Rectal smooth muscle tissue (tissue), 1 donor: ENCODE results near the gene LHX4.

Experiments
- H3K27ac ChIP-seq: one replicate; pipeline ENCODE4 v1.7.0; 2013; ENCODE audit warnings: low read depth, low read length, inconsistent platforms
- H3K27me3 ChIP-seq: one replicate; pipeline ENCODE4 v1.7.0; 2013; ENCODE audit warnings: low read length; ENCODE audit not compliant: control insufficient read depth, insufficient read depth
- H3K36me3 ChIP-seq: one replicate; pipeline ENCODE4 v1.7.0; 2013; ENCODE audit warnings: low read length; ENCODE audit not compliant: control insufficient read depth, insufficient read depth
- H3K4me1 ChIP-seq: one replicate; pipeline ENCODE4 v1.7.0; 2013; ENCODE audit warnings: low read length; ENCODE audit not compliant: control insufficient read depth, insufficient read depth
- H3K4me3 ChIP-seq: one replicate; pipeline ENCODE4 v1.7.0; 2013; ENCODE audit warnings: low read length
- H3K9ac ChIP-seq: one replicate; pipeline ENCODE4 v1.7.0; 2013; ENCODE audit warnings: low read length

The LHX4 gene

DNA sequence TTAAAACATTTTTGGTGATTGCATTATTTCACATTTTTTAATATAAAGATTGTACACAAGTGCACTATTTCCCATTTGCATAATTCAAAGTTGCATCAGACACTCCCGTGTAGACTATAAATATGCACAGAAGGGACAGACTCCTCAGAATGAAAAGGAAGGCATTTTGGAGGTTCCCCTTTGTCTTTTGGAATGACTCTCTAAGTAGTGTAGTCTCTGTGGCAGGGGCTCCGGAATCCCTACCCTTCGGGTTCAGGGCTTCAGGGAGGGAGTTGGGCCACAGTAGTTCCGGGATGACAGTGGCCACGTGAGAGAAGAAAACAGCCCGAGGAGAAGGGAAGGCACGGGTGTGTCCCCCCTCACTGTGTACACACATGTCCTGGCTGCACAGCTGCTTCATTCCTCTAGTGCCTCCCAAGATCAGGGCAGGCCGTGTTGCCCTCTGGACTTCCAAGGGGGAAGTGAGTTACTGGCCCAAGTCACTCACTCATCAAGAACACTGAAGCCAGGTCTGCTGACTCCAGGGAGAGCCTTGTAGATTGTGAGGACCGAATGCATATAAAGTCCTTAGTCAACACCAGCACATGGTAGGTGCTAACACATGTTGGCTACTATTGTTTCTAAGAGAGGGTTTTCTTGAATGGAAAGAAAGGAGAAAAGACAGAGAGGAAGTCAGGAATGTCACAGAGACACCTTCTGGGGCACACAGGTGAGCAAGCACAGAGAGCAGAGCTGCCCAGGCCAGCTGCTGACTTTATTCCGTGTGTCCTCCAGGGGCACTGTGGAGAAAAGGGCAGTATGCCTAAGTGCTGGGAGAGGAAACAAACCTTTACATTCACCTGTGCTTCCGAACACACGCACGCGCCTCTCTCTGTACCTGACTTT lies 39.8 kb downstream of the LHX4 start:
- H3K27me3 ChIP-seq, result no peaks in the 10 kb centered on the region
- H3K4me3 ChIP-seq, result no peak overlapping the region
- no peaks in the 10 kb centered on the region for H3K36me3 ChIP-seq
- no peak overlapping the region for H3K27ac ChIP-seq
- no peaks in the 10 kb centered on the region for H3K4me1 ChIP-seq
- no peak overlapping the region for H3K9ac ChIP-seq

DNA sequence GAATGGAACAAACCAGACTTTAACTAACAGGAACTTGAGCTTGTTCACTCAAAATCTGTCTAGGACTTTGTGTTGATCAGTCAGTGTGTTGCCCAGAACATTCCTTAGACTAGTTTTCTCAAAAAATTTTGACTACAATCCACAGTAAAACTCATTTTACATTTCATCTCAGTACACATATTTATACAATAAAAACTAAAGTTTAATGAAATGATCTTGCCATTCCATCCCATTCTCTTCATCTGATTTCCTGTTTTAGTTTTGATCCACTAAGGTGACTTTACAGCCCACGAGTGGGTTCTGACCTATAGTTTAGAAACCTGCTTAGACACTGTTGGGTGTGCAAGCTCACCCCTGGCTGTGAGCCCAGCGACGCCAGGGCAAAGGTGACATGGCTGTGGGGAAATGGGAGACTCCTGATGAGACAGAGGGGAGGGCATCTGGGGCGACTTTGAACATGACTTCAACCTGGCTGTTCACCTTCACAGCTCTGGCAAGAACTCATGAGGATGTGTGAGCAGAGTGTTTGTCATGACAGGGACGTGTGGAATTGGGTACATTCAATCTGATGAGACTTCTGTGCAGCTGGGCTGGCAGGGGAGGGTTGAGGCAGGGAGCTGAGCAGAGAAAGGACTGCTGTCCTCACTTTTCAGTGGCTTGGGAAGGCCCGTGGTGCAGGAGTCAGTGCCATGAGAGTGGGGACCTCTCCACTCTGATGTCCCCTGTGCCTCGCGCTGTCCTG lies 40.6 kb downstream of the LHX4 start:
- no peak overlapping the region for H3K27ac ChIP-seq
- no peaks in the 10 kb centered on the region for H3K4me1 ChIP-seq
- no peak overlapping the region for H3K9ac ChIP-seq
- H3K27me3 ChIP-seq, result no peaks in the 10 kb centered on the region
- H3K4me3 ChIP-seq, result peak overlapping the region; percentile 5
- H3K36me3 ChIP-seq, result no peaks in the 10 kb centered on the region

DNA sequence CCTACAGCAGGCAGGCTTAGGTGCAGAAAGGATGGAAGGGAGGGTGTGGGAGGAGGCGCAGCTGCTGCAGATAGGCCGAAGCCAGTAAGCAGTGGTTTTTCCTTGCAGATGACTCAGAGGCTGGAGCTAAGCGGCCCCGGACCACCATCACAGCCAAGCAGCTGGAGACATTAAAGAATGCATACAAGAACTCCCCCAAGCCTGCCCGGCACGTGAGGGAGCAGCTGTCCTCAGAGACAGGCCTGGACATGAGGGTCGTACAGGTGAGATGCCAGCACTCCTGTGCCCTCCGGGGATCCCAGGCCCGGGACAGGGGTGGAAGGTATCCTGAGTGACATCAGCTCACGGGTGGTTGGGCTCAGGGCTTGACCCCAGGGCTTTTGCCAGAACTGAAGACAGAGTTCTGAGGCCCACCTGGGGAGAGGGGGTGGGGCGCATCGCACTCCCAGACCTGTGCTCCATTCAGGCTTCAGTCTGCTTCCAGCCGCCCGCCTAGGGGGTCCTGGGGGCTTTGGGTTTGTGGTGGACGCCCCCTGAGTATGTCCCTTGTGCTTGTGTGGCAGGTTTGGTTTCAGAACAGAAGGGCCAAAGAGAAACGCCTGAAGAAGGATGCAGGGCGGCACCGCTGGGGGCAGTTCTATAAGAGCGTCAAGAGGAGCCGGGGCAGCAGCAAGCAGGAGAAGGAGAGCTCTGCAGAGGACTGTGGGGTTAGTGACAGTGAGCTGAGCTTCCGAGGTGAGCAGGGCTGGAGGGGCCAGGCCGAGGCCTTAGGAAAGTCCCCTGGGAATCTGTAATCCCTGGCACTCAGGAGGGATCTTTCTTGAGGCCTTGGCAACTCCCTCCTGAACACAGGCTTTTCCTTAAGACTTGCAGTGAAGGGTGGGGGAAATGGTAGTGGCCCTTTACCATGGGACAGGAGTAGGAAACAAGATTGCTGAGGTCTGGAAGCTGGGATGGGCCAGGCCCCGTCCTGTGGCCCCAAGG lies 41.5 kb downstream of the LHX4 start:
- Histone ChIP-seq H3K9ac (no peak overlapping the region), H3K27ac (no peak overlapping the region), H3K4me3 (peak overlapping the region; percentile 5)

DNA sequence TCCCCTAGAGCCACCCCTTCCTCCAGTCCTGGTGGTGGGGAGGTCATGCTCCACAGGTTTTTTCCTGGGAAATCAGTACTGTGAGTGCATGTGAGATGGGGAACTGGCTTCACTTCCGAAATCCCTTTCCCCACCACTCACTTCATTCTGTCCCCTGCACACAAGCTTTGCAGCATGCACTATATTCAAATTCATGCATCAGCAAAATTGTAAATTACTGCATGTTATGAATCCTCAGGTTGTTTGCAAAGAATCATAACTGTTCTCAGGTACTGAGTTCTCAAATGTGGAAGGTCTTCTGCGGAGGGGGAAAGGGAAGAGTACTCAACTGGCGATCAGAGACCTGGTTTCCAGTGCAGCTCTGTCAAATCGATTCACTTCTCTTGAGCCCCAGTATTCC lies 42.3 kb downstream of the LHX4 start:
- Histone ChIP-seq H3K9ac (no peak overlapping the region), H3K4me1 (no peaks in the 10 kb centered on the region), H3K4me3 (no peak overlapping the region), H3K27ac (no peak overlapping the region), H3K36me3 (no peaks in the 10 kb centered on the region), H3K27me3 (no peaks in the 10 kb centered on the region)

More for the DNA sequence above, 41.5 kb downstream of the LHX4 start:
- no peaks in the 10 kb centered on the region for H3K36me3 ChIP-seq
- no peaks in the 10 kb centered on the region for H3K27me3 ChIP-seq
- no peaks in the 10 kb centered on the region for H3K4me1 ChIP-seq

DNA sequence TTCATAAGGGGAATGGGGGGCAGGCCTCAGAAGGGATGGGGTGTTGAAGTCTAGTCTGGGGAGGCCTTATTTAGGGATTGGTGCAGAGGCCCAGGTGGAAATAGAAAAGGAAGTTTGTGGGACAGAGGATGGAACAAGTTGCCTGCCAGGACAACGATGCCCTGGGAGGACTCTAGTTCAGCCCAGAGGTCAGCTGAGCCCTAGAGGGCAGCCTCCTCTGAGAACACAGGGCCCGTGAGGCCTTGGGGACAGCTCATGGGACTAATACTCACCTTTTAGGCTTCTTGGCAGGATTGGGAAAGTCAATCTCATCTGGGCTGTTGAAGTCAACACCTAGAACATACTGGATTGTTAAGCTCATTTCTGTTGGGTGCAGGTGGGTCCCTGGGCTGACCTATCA lies 43.0 kb downstream of the LHX4 start:
- Histone ChIP-seq H3K9ac (no peak overlapping the region), H3K4me3 (no peak overlapping the region), H3K36me3 (no peaks in the 10 kb centered on the region), H3K27me3 (no peaks in the 10 kb centered on the region), H3K27ac (no peak overlapping the region), H3K4me1 (no peaks in the 10 kb centered on the region)

DNA sequence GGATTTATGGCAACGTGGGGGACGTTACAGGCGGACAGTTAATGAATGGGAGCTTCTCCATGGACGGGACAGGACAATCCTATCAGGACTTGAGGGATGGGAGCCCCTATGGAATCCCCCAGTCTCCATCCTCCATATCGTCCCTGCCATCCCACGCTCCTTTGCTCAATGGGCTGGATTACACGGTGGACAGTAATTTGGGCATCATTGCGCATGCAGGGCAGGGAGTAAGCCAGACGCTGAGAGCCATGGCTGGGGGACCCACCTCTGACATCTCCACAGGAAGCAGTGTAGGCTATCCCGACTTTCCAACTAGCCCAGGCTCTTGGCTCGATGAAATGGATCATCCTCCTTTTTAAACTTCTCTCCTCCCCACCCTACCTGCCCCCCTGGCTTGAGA lies 44.2 kb downstream of the LHX4 start:
- Histone ChIP-seq H3K4me1 (no peaks in the 10 kb centered on the region), H3K27me3 (no peaks in the 10 kb centered on the region), H3K27ac (no peak overlapping the region), H3K9ac (no peak overlapping the region), H3K4me3 (no peak overlapping the region), H3K36me3 (no peaks in the 10 kb centered on the region)

DNA sequence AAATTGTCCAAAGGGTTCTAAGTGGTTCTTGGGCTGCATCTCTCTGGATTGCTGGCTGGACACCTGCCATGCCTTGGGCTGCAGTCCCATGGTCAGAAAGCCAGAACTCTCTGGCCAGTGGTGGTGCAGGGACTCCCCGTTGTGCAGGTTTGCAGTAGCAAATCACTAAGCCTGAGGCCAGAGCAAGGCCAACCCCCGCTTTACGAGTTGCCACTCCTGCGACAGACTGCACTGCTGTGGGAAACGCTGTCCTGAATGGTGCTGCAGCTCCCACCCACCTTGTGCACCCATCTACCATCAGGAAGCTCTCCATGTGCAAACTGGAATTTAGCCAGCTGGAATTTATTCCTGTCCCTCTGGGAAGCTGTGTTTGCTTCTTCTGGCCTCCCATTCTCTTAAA lies 45.7 kb downstream of the LHX4 start:
- Histone ChIP-seq H3K36me3 (peaks cover 3% of the 10 kb centered on the region), H3K27ac (no peak overlapping the region), H3K4me1 (no peaks in the 10 kb centered on the region), H3K9ac (no peak overlapping the region), H3K4me3 (no peak overlapping the region), H3K27me3 (no peaks in the 10 kb centered on the region)

DNA sequence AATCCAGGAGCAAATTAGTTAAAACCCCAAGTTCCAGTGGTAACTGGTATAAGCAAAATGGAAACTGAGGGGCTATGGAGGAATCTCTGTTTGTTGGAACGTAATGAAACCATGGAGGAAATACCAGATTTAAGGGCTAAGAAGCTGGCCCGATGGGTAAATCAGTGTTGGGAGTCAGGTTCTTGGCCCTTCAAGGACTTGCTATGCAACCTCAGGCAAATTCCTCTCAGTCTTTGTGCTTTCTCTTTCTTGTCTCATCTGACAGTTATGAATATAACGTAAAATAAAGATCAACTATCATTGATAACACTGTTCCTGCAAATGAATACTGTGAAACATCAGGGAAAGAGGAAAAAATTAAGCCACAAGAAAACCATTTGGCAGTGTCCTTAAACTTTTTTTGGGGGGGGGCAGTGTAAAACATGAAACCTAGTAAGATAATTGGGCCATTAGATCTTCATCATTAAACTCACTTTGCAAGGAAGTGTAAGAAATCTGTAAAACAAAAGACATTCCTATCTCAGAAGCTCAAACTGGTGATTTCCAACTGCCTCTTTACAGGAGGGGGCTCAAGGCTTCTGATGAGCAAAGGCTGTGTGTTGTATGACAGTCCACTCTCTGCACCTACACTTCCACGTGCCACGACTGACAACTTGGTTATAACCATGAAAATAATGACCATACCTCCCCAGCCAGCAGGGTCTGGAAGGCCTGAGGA lies 47.6 kb downstream of the LHX4 start:
- no peak overlapping the region for H3K27ac ChIP-seq
- H3K36me3 ChIP-seq, result peaks cover 3% of the 10 kb centered on the region
- H3K4me1 ChIP-seq, result no peaks in the 10 kb centered on the region

DNA sequence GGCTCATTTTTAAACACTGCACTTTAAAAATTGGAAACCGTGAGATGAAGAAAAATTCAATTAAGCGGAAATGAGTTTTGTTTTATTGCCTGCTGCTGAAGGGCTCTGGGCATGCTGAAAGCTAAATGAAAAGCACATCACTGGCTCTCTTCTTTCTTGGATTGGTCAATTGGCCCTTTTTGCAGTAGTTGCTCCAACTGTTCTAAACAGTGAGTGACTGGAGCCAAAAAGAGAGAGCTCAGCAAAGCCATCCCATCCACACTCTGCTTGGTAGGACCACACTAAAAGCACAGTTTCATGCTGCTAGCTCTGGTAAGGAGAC lies 48.1 kb downstream of the LHX4 start:
- H3K9ac ChIP-seq, result no peak overlapping the region
- peaks cover 3% of the 10 kb centered on the region for H3K36me3 ChIP-seq
- no peak overlapping the region for H3K27ac ChIP-seq
- no peak overlapping the region for H3K4me3 ChIP-seq
- H3K27me3 ChIP-seq, result no peaks in the 10 kb centered on the region
- H3K4me1 ChIP-seq, result no peaks in the 10 kb centered on the region

More for the DNA sequence above, 47.6 kb downstream of the LHX4 start:
- Histone ChIP-seq H3K27me3 (no peaks in the 10 kb centered on the region), H3K4me3 (no peak overlapping the region), H3K9ac (no peak overlapping the region)

DNA sequence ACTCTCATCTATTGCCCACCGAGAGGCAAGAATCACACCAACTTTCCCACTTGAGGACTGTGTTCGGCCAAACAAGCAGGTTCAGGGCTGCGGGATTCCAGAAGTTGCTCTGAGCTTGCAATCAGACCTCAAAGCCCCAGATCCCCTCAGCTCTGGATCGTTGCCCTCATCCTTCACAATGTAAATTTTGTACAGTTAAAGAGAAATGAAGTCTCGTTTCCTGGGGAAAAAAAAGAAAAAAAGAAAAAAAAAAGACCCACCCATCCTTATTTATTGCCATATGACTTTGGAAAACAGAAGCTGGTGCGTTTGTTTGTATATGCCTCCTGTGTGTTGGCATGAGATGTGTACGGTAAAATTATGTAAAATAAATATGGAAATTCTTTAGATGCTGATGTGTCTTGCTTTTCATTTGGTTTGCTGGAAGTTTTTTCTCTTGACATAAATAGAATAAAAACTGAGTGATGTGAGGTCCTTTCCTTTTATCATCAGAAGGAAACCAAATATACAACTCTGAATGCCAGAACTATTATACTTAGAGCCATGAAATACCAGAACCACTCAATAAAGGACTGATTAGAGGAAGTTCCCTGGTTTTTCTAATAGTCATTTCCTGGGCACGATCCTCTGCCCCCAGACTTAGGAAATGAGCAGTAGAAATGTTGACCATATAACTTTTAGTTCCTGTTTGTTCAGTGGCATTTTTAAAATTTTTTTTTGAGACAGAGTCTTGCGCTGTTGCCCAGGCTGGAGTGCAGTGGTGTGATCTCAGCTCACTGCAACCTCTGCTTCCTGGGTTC lies 48.7 kb downstream of the LHX4 start:
- H3K4me1 ChIP-seq, result no peaks in the 10 kb centered on the region
- no peak overlapping the region for H3K27ac ChIP-seq

DNA sequence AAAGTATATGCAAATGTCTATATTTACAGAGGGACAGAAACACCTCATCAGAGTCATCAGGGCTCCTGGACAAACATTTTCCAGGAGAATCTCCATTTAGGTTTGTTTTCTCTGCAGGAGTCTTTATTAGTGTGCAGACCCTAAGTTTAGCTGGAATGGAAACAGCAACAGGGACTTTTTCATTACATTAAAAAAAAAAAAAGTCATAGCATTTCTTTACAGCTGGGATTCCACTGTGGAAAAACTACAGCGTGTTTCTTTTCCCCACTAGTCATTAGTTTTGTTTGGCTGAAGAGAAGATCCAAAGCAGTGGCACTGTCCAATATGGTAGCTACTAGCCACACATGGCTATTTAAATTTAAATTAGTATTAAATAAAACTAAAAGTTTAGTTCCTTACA lies 49.6 kb downstream of the LHX4 start:
- H3K4me1 ChIP-seq, result no peaks in the 10 kb centered on the region
- no peak overlapping the region for H3K9ac ChIP-seq
- no peak overlapping the region for H3K4me3 ChIP-seq
- no peak overlapping the region for H3K27ac ChIP-seq
- H3K27me3 ChIP-seq, result no peaks in the 10 kb centered on the region
- H3K36me3 ChIP-seq, result peaks cover 3% of the 10 kb centered on the region

More for the DNA sequence above, 48.7 kb downstream of the LHX4 start:
- peaks cover 3% of the 10 kb centered on the region for H3K36me3 ChIP-seq
- no peak overlapping the region for H3K9ac ChIP-seq
- no peak overlapping the region for H3K4me3 ChIP-seq
- no peaks in the 10 kb centered on the region for H3K27me3 ChIP-seq
